Central memory CD8-positive, alpha-beta T cell (primary cell): ENCODE data around the gene DYDC1.

ENCODE experiments used
- ATAC-seq: fragments of 150-1000 bp; cut with Tn5 transposase; replicated peaks from 2 replicates; pipeline ENCODE4 v1.10.0; 2022; ENCODE audit warnings: mild to moderate bottlenecking, moderate FRiP score, moderate number of reproducible peaks; ENCODE audit not compliant: poor library complexity, severe bottlenecking; ENCODE audit errors: extremely low read depth
- DNase-seq, 2 donors: peaks; one replicate each; pipeline ENCODE4 v3.0.0; 2021; ENCODE audit warnings: low spot score in 2 of 2
- H3K27ac Mint-ChIP-seq: one replicate; pipeline ENCODE4 v1.8.0; 2022; ENCODE audit warnings: low read depth, mild to moderate bottlenecking, moderate library complexity, mixed read lengths
- H3K27me3 Mint-ChIP-seq: one replicate; pipeline ENCODE4 v1.8.0; 2022; ENCODE audit warnings: mixed read lengths
- H3K36me3 Mint-ChIP-seq: one replicate; pipeline ENCODE4 v1.8.0; 2022; ENCODE audit warnings: mild to moderate bottlenecking, moderate library complexity, mixed read lengths; ENCODE audit not compliant: insufficient read depth
- H3K4me1 Mint-ChIP-seq: one replicate; pipeline ENCODE4 v1.8.0; 2022; ENCODE audit warnings: mixed read lengths
- H3K4me3 Mint-ChIP-seq: one replicate; pipeline ENCODE4 v1.8.0; 2022; ENCODE audit warnings: mild to moderate bottlenecking, moderate library complexity, mixed read lengths
- H3K9me3 Mint-ChIP-seq: one replicate; pipeline ENCODE4 v1.8.0; 2022; ENCODE audit warnings: mixed read lengths

DYDC1 gene

DNA sequence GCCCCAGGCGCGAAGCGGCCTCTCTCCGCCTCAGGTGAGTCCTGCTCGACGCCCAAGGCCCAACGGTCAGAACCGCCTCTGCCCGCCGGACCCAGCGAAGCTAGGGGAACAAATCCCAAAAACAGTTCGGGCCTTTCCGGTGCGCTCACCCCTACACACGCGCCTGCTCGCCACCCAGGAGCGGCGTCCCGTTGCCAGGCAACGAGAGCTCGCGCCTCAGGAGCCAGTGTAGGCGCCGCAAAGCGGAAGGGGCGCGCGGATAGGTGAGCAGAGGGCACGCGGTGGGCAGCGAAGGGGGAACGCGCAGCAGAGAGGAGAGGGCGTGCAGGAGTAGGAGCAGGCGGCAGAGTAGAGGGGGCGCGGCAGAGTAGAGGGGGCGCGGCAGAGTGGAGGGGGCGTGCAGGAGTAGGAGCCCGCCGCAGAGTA lies at the start of gene DYDC1, which contains the start of gene DYDC2:
DYDC1 (minus strand) TSS at position 193 of the 426 bp plus-strand sequence. CDS start 4,154 bp downstream, outside the sequence.
DYDC2 (plus strand) TSS at position 219 of the 426 bp plus-strand sequence. CDS start 5,663 bp downstream, outside the sequence.
- H3K9me3 Mint-ChIP-seq, result no peaks in the 10 kb centered on the region
- H3K4me3 Mint-ChIP-seq, result peak within 1 kb of the TSS; percentile 53
- no peaks in the 10 kb centered on the region for H3K36me3 Mint-ChIP-seq
- no peaks in the 10 kb centered on the region for H3K4me1 Mint-ChIP-seq
- DNase-seq (no peak), ATAC-seq (no peak)
- H3K27ac Mint-ChIP-seq, result no peak within 1 kb of the TSS
- H3K27me3 Mint-ChIP-seq, result peaks cover 45% of the 10 kb centered on the region

GRCh38 chr10:80406204-80406603 lies 49.6 kb upstream of the DYDC1 start:
- DNase-seq (no peak), ATAC-seq (no peak)
- Mint-ChIP-seq H3K4me1 (peaks cover 9% of the 10 kb centered on the region), H3K4me3 (no peak overlapping the region), H3K9me3 (no peaks in the 10 kb centered on the region), H3K27ac (no peak overlapping the region), H3K36me3 (no peaks in the 10 kb centered on the region), H3K27me3 (peaks cover 8% of the 10 kb centered on the region)

DNA sequence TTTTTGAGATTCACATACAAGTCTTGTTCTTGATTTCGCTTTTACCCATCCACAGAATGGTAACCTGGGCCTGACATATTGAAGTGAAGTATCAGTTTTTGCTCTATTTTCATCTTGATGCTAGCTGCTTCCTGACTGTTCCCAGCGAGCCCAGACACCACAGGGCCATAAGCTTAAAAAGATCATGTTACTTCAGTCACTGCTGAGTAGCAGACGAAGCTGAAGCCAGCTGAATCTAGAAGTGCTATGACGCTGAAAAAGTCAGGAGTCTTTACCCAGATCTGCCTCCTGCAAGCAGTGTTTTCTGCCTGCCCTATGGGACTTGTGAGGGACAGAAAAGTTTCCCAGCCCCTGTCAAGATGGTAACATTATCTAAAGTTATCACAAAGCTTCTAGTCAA lies 49.1 kb upstream of the DYDC1 start:
- Mint-ChIP-seq H3K4me1 (peaks cover 9% of the 10 kb centered on the region), H3K4me3 (no peak overlapping the region), H3K9me3 (no peaks in the 10 kb centered on the region), H3K27ac (no peak overlapping the region), H3K27me3 (peaks cover 8% of the 10 kb centered on the region), H3K36me3 (no peaks in the 10 kb centered on the region)
- DNase-seq (no peak), ATAC-seq (no peak)

DNA sequence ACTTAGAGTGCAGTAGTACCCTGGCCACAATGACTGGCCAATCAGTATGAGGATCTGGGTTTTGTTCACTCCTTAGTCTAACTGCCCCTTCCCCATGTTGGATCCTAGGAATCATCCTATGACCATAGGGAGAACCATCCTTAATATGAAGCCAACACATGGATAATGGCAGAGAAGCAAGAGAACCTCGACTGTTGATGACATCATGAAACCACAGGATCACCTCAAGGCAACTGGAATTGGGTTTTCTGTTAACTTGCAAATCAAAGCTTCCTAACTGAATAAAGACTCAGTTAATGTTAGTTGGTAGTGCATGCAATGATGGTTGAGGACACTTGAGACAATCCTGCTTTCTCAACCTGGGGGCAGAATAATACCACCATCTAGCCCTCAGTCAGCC lies 48.5 kb upstream of the DYDC1 start:
- H3K27me3 Mint-ChIP-seq, result peaks cover 8% of the 10 kb centered on the region
- H3K27ac Mint-ChIP-seq, result no peak overlapping the region
- no peak overlapping the region for H3K4me3 Mint-ChIP-seq
- no peaks in the 10 kb centered on the region for H3K36me3 Mint-ChIP-seq
- no peaks in the 10 kb centered on the region for H3K9me3 Mint-ChIP-seq
- peaks cover 9% of the 10 kb centered on the region for H3K4me1 Mint-ChIP-seq
- no peak for DNase-seq
- no peak for ATAC-seq

- ATAC-seq (no peak), DNase-seq (no peak)
- Mint-ChIP-seq H3K27ac (no peak overlapping the region), H3K27me3 (peaks cover 7% of the 10 kb centered on the region), H3K9me3 (no peaks in the 10 kb centered on the region), H3K4me1 (no peaks in the 10 kb centered on the region), H3K36me3 (no peaks in the 10 kb centered on the region), H3K4me3 (no peak overlapping the region)
Observed at GRCh38 chr10:80400136-80400804, 43.7 kb upstream of the DYDC1 start.

DNA sequence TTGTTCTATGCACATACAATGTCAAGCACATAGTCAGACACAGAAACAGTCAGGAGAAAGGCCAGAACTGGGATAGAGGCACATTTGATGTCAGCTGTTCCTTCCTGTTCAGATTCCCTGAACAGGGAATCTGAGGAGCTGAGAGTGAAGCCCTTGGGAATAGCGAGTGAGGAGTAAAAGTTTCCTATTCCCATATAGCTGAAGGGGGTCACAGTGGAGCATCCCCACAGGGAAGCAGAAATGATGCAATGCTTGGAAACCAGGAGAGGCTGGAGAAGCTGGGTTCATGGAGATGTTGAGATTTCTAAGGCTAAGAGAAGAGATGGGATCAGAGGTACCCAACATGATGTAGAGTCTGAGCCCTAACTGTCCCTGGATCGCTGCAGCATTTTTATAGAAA lies 40.5 kb upstream of the DYDC1 start:
- ATAC-seq, result no peak
- Mint-ChIP-seq H3K27me3 (peaks cover 17% of the 10 kb centered on the region), H3K4me1 (no peaks in the 10 kb centered on the region), H3K27ac (no peak overlapping the region), H3K36me3 (no peaks in the 10 kb centered on the region), H3K4me3 (no peak overlapping the region), H3K9me3 (no peaks in the 10 kb centered on the region)
- no peak for DNase-seq

- H3K27ac Mint-ChIP-seq, result no peak overlapping the region
- H3K9me3 Mint-ChIP-seq, result no peaks in the 10 kb centered on the region
- H3K4me3 Mint-ChIP-seq, result no peak overlapping the region
- ATAC-seq (no peak), DNase-seq (no peak)
- H3K27me3 Mint-ChIP-seq, result peaks cover 17% of the 10 kb centered on the region
- H3K4me1 Mint-ChIP-seq, result no peaks in the 10 kb centered on the region
- no peaks in the 10 kb centered on the region for H3K36me3 Mint-ChIP-seq
Observed at GRCh38 chr10:80394358-80394916, 37.9 kb upstream of the DYDC1 start.

- H3K27me3 Mint-ChIP-seq, result peaks cover 21% of the 10 kb centered on the region
- no peaks in the 10 kb centered on the region for H3K9me3 Mint-ChIP-seq
- no peak overlapping the region for H3K4me3 Mint-ChIP-seq
- no peaks in the 10 kb centered on the region for H3K4me1 Mint-ChIP-seq
- H3K36me3 Mint-ChIP-seq, result no peaks in the 10 kb centered on the region
- no peak for DNase-seq
- ATAC-seq, result no peak
- H3K27ac Mint-ChIP-seq, result no peak overlapping the region
Observed at GRCh38 chr10:80392250-80392649, 35.7 kb upstream of the DYDC1 start.

- H3K27ac Mint-ChIP-seq, result no peak overlapping the region
- no peak overlapping the region for H3K4me3 Mint-ChIP-seq
- no peaks in the 10 kb centered on the region for H3K9me3 Mint-ChIP-seq
- no peaks in the 10 kb centered on the region for H3K4me1 Mint-ChIP-seq
- DNase-seq, result no peak
- peaks cover 31% of the 10 kb centered on the region for H3K27me3 Mint-ChIP-seq
- ATAC-seq, result no peak
- H3K36me3 Mint-ChIP-seq, result no peaks in the 10 kb centered on the region
Observed at GRCh38 chr10:80390740-80391139, 34.2 kb upstream of the DYDC1 start.

DNA sequence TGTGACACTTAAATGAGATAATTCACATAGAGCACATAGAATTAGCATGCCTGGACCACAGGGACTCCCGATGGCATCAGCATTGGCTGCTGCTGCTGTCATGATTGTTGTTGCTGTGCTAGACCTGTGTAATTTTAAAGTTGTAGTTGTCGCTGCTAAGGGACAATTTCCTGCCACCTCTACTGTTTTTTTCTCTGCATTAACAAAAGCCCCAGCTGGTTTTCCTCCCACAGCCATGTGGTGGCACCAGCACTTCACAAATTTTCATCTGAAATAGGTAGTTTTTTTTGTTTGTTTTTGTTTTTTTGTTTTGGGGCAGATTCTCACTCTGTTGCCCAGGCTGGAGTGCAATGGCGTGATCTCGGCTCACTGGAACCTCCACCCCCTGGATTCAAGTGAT lies 26.4 kb upstream of the DYDC1 start:
- ATAC-seq, result no peak
- Mint-ChIP-seq H3K9me3 (no peaks in the 10 kb centered on the region), H3K27me3 (peaks cover 39% of the 10 kb centered on the region), H3K36me3 (peaks cover 2% of the 10 kb centered on the region), H3K4me1 (peaks cover 13% of the 10 kb centered on the region), H3K4me3 (no peak overlapping the region), H3K27ac (no peak overlapping the region)
- peak in 1 of 2 donors; percentile 14 for DNase-seq

GRCh38 chr10:80380185-80380584 lies 23.6 kb upstream of the DYDC1 start:
- Mint-ChIP-seq H3K27ac (no peak overlapping the region), H3K9me3 (no peaks in the 10 kb centered on the region), H3K27me3 (peaks cover 23% of the 10 kb centered on the region), H3K4me1 (peaks cover 13% of the 10 kb centered on the region), H3K36me3 (peaks cover 2% of the 10 kb centered on the region), H3K4me3 (no peak overlapping the region)
- no peak for ATAC-seq
- DNase-seq, result no peak

DNA sequence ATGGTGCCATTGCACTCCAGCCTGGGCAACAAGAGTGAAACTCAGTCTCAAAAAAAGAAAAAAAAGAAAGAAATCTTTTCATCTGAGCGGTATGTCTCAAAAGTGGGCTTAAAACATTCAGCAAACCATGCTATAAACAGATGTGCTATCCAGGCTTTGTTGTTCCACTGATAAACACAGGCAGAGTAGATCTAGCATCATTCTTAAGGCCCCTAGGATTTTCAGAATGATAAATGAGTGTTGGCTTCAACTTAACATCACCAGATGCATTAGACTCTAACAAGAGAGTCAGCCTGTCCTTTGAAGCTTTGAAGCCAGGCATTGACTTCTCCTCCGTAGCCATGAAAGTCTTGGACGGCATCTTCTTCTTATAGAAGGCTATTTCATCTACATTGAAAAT lies 23.1 kb upstream of the DYDC1 start:
- no peak overlapping the region for H3K27ac Mint-ChIP-seq
- H3K4me1 Mint-ChIP-seq, result peaks cover 13% of the 10 kb centered on the region
- H3K27me3 Mint-ChIP-seq, result peaks cover 23% of the 10 kb centered on the region
- ATAC-seq (no peak), DNase-seq (no peak)
- H3K36me3 Mint-ChIP-seq, result peaks cover 2% of the 10 kb centered on the region
- H3K4me3 Mint-ChIP-seq, result no peak overlapping the region
- no peaks in the 10 kb centered on the region for H3K9me3 Mint-ChIP-seq

- no peaks in the 10 kb centered on the region for H3K9me3 Mint-ChIP-seq
- no peak for ATAC-seq
- no peak overlapping the region for H3K27ac Mint-ChIP-seq
- DNase-seq, result no peak
- peaks cover 4% of the 10 kb centered on the region for H3K4me1 Mint-ChIP-seq
- no peaks in the 10 kb centered on the region for H3K36me3 Mint-ChIP-seq
- H3K27me3 Mint-ChIP-seq, result peaks cover 18% of the 10 kb centered on the region
- no peak overlapping the region for H3K4me3 Mint-ChIP-seq
Observed at GRCh38 chr10:80373502-80373901, 16.9 kb upstream of the DYDC1 start.
